Adipocyte (in vitro differentiated cells): ENCODE measurements around the gene LOXL4.

ENCODE experiments used
- DNase-seq: peaks from one replicate; pipeline ENCODE4 v3.0.0-alpha.2; 2015; ENCODE audit warnings: low read depth
- H3K27me3 ChIP-seq: replicated peaks from 2 replicates; pipeline ENCODE4 v1.7.0; 2013; ENCODE audit warnings: mild to moderate bottlenecking, low read length, moderate library complexity; ENCODE audit not compliant: control insufficient read depth, insufficient read depth
- H3K36me3 ChIP-seq: 2 replicates; pipeline ENCODE4 v1.7.0; 2013; ENCODE audit warnings: low read length, mild to moderate bottlenecking, moderate library complexity; ENCODE audit not compliant: control insufficient read depth, insufficient read depth, severe bottlenecking
- H3K4me1 ChIP-seq: 2 replicates; pipeline ENCODE4 v1.7.0; 2013; ENCODE audit warnings: mild to moderate bottlenecking, low read length, moderate library complexity; ENCODE audit not compliant: control insufficient read depth, insufficient read depth
- H3K4me3 ChIP-seq: 2 replicates; pipeline ENCODE4 v1.7.0; 2013; ENCODE audit warnings: mild to moderate bottlenecking, low read length, moderate library complexity
- H3K9ac ChIP-seq: 2 replicates; pipeline ENCODE4 v1.7.0; 2013; ENCODE audit warnings: mild to moderate bottlenecking, low read length, moderate library complexity
- H3K9me3 ChIP-seq: 2 replicates; pipeline ENCODE4 v1.7.0; 2013; ENCODE audit warnings: mild to moderate bottlenecking, low read length, moderate library complexity; ENCODE audit not compliant: control insufficient read depth

Gene LOXL4

GRCh38 chr10:98261436-98262277 lies 6.3 kb downstream of the LOXL4 start:
- H3K9me3 ChIP-seq, result no peaks in the 10 kb centered on the region
- H3K27me3 ChIP-seq, result no peaks in the 10 kb centered on the region
- DNase-seq, result no peak
- H3K9ac ChIP-seq, result no peak overlapping the region
- H3K4me1 ChIP-seq, result peaks cover 6% of the 10 kb centered on the region
- no peaks in the 10 kb centered on the region for H3K36me3 ChIP-seq
- H3K4me3 ChIP-seq, result no peak overlapping the region

- Histone ChIP-seq H3K4me1 (peaks cover 6% of the 10 kb centered on the region), H3K4me3 (no peak overlapping the region), H3K27me3 (no peaks in the 10 kb centered on the region), H3K36me3 (no peaks in the 10 kb centered on the region), H3K9ac (no peak overlapping the region), H3K9me3 (no peaks in the 10 kb centered on the region)
- DNase-seq, result no peak
Observed at GRCh38 chr10:98260752-98261151, 7.2 kb downstream of the LOXL4 start.

GRCh38 chr10:98260350-98260749 lies 7.6 kb downstream of the LOXL4 start:
- Histone ChIP-seq H3K27me3 (no peaks in the 10 kb centered on the region), H3K4me3 (no peak overlapping the region), H3K9me3 (no peaks in the 10 kb centered on the region), H3K4me1 (peaks cover 6% of the 10 kb centered on the region), H3K9ac (no peak overlapping the region), H3K36me3 (no peaks in the 10 kb centered on the region)
- DNase-seq, result no peak

GRCh38 chr10:98259606-98260315 lies 8.2 kb downstream of the LOXL4 start:
- Histone ChIP-seq H3K4me3 (no peak overlapping the region), H3K27me3 (no peaks in the 10 kb centered on the region), H3K36me3 (no peaks in the 10 kb centered on the region), H3K9me3 (no peaks in the 10 kb centered on the region), H3K4me1 (peaks cover 6% of the 10 kb centered on the region), H3K9ac (no peak overlapping the region)
- DNase-seq, result no peak

- H3K27me3 ChIP-seq, result no peaks in the 10 kb centered on the region
- H3K36me3 ChIP-seq, result no peaks in the 10 kb centered on the region
- H3K9me3 ChIP-seq, result no peaks in the 10 kb centered on the region
- no peak overlapping the region for H3K9ac ChIP-seq
- H3K4me1 ChIP-seq, result peaks cover 6% of the 10 kb centered on the region
- no peak for DNase-seq
- H3K4me3 ChIP-seq, result no peak overlapping the region
Observed at GRCh38 chr10:98258683-98259454, 9.1 kb downstream of the LOXL4 start.

- no peak overlapping the region for H3K4me3 ChIP-seq
- no peak for DNase-seq
- H3K4me1 ChIP-seq, result peaks cover 6% of the 10 kb centered on the region
- no peaks in the 10 kb centered on the region for H3K9me3 ChIP-seq
- H3K27me3 ChIP-seq, result no peaks in the 10 kb centered on the region
- H3K9ac ChIP-seq, result no peak overlapping the region
- H3K36me3 ChIP-seq, result no peaks in the 10 kb centered on the region
Observed at GRCh38 chr10:98257961-98258360, 10.0 kb downstream of the LOXL4 start.

- no peak for DNase-seq
- Histone ChIP-seq H3K9ac (no peak overlapping the region), H3K9me3 (no peaks in the 10 kb centered on the region), H3K4me1 (peaks cover 6% of the 10 kb centered on the region), H3K27me3 (no peaks in the 10 kb centered on the region), H3K4me3 (no peak overlapping the region), H3K36me3 (peaks cover 1% of the 10 kb centered on the region)
Observed at GRCh38 chr10:98257198-98257597, 10.8 kb downstream of the LOXL4 start.

GRCh38 chr10:98256692-98257091 lies 11.3 kb downstream of the LOXL4 start:
- Histone ChIP-seq H3K9ac (no peak overlapping the region), H3K4me1 (peaks cover 6% of the 10 kb centered on the region), H3K9me3 (no peaks in the 10 kb centered on the region), H3K27me3 (no peaks in the 10 kb centered on the region), H3K36me3 (peaks cover 6% of the 10 kb centered on the region), H3K4me3 (no peak overlapping the region)
- DNase-seq, result no peak

- Histone ChIP-seq H3K9me3 (no peaks in the 10 kb centered on the region), H3K4me1 (peaks cover 6% of the 10 kb centered on the region), H3K4me3 (no peak overlapping the region), H3K36me3 (peaks cover 16% of the 10 kb centered on the region), H3K9ac (no peak overlapping the region), H3K27me3 (no peaks in the 10 kb centered on the region)
- no peak for DNase-seq
Observed at GRCh38 chr10:98255146-98255877, 12.7 kb downstream of the LOXL4 start.

- Histone ChIP-seq H3K27me3 (no peaks in the 10 kb centered on the region), H3K4me3 (no peak overlapping the region), H3K4me1 (no peaks in the 10 kb centered on the region), H3K36me3 (peaks cover 19% of the 10 kb centered on the region), H3K9ac (no peak overlapping the region), H3K9me3 (no peaks in the 10 kb centered on the region)
- no peak for DNase-seq
Observed at GRCh38 chr10:98254234-98254974, 13.6 kb downstream of the LOXL4 start.
